T follicular helper cell (primary cell): ENCODE measurements around the gene EFNA3.

Experiments
- DNase-seq: peaks from one replicate; pipeline ENCODE4 v3.0.0-alpha.2; 2020; ENCODE audit warnings: low read depth

EFNA3 gene

GRCh38 chr1:155083865-155084721 is 5.5 kb downstream of the EFNA3 start:
- no peak for DNase-seq

DNA sequence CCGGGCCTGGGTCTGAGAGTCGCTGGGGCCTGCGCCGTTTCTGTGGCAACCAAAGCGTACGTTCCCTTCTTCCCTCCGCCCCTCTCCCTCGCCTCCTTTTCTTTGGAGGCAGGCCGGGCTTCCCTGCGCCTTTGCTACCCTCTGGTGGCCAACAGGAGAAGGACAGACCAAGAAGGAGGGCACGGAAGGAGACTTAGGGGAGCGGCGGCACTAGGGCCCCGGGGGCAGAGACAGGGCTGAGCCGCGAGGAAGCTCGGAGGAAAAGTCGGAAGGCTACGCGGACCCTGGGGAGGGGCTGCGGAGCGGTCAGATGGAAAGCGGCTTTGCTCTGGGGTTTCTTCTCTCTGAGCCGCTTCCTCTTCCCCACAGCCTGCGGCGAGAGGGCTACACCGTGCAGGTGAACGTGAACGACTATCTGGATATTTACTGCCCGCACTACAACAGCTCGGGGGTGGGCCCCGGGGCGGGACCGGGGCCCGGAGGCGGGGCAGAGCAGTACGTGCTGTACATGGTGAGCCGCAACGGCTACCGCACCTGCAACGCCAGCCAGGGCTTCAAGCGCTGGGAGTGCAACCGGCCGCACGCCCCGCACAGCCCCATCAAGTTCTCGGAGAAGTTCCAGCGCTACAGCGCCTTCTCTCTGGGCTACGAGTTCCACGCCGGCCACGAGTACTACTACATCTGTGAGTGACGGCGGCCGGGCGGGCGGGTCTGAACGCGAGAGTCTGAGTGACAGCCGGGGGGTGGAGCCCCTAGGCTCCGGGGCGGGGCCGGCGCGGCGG is 6.3 kb downstream of the EFNA3 start:
- DNase-seq, result peak; percentile 87

GRCh38 chr1:155085504-155086127 is 7.0 kb downstream of the EFNA3 start:
- peak; percentile 73 for DNase-seq

DNA sequence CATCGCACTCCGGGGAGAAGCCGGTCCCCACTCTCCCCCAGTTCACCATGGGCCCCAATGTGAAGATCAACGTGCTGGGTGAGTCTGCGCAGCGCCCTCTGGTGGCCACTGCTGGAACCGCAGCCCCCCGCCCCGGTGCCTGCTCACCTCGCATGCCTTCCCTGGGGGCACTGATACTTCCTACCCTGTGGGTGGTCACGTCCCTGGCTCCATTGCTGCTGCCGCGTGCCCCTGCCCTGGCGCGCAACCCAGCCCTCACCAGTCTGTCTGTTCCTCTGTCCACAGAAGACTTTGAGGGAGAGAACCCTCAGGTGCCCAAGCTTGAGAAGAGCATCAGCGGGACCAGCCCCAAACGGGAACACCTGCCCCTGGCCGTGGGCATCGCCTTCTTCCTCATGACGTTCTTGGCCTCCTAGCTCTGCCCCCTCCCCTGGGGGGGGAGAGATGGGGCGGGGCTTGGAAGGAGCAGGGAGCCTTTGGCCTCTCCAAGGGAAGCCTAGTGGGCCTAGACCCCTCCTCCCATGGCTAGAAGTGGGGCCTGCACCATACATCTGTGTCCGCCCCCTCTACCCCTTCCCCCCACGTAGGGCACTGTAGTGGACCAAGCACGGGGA is 7.6 kb downstream of the EFNA3 start:
- DNase-seq, result peak; percentile 74

GRCh38 chr1:155086856-155087535 is 8.4 kb downstream of the EFNA3 start:
- DNase-seq, result no peak

DNA sequence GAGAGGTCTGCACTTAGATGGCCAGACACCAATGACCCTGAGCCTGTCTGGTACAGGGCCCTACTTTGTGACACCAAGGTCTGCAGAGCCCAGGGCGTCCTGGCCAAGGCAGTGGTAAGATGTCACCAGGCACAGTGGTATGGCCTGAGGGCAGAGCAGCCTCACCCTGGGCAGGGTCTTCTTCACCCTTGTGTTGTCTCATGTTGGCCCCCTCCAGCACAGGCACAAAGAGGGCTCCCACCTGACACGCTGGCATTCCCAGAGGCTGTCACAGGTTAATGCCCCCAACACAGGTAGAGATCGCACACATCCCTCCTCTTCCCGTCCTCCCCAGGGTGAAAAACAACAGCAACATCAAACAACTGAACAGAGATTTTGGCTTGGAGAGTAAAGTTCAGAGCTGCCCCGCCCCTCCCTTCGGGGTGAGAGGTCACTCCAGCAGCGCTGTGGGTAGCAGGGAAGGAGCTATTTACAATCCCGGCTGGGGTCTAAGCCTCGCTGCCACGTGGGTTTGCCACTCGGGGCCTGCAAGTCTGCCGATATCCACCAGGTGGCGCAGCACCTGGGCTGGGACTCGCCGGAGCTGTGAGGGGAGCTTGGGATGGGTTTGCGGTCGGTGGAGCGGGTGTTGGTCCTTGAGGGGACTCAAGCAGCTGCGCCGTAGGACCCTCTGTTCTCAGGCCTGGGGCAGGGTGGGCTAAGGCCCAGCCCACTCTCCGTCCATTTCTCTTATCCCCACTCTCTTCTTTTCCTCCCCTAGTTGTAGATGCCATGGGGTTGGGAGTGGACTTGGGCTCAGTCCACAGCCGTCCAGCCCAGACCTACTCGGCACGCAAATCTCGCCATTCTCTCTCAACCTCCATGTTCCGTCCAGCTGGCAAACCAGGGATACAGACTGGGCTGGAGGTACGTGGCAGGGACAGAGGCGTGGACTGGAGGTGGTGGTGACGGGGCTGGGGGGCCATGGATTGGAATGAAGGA is 12.7 kb downstream of the EFNA3 start:
- peak; percentile 71 for DNase-seq

DNA sequence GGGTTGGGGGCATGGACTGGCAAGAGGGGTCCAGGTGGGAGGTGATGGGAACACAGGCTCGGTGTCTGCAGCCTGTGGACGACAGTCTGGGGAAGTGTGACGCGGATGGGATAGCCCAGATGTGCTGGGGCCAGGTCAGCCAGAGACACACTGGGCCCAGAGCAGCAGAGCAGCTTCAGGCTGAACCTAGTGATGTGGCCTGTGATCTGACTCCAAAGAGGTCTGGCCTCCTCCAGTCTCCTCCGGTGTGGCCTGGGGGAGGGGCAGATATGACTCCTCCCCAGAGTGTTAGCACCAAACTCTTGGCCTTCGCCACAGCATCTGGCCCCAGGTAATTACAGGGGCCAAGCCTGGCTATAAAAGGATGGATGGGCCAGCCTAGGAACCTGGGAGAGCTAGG is 13.5 kb downstream of the EFNA3 start:
- no peak for DNase-seq

- DNase-seq, result no peak
Observed at GRCh38 chr1:155092641-155093040, 14.0 kb downstream of the EFNA3 start.

GRCh38 chr1:155093911-155094621 is 15.4 kb downstream of the EFNA3 start:
- DNase-seq, result no peak

DNA sequence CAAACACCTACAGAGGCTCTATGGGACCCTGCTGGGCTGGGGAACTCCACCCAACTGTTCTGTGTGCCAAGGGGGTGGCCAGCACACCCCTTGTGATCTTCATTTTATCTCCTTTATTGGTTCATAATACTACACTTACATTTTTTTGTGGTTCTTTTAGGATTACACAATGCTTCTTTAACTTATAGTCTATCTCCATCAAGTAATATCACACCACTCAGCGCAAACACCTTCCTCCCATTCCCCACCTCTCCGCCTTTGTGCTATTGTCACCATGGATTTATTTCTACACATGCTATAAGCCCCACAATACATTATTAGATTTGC is 15.9 kb downstream of the EFNA3 start:
- no peak for DNase-seq

DNA sequence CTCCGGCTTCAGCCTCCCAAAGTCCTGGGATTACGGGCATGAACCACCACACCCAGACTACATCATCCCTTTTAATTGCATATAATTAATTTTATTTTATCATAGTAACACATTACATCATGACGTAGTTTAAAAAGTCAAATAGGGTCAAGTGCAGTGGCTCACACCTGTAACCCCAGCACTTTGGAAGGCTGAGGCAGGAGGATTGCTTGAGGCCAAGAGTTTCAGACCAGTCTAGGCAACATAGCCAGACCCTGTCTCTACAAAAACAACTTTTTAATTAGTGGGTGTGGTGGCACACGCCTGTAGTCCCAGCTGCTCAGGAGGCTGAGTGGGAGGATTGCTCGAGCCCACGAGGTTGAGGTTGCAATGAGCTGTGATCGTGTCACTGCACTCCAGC is 20.7 kb downstream of the EFNA3 start:
- DNase-seq, result no peak

- DNase-seq, result no peak
Observed at GRCh38 chr1:155103325-155103724, 24.7 kb downstream of the EFNA3 start.

GRCh38 chr1:155104605-155105534 is 26.2 kb downstream of the EFNA3 start:
- DNase-seq, result no peak

GRCh38 chr1:155105604-155106011 is 27.0 kb downstream of the EFNA3 start:
- no peak for DNase-seq

GRCh38 chr1:155106862-155107261 is 28.2 kb downstream of the EFNA3 start:
- DNase-seq, result no peak

- no peak for DNase-seq
Observed at GRCh38 chr1:155107309-155108264, 28.9 kb downstream of the EFNA3 start.

DNA sequence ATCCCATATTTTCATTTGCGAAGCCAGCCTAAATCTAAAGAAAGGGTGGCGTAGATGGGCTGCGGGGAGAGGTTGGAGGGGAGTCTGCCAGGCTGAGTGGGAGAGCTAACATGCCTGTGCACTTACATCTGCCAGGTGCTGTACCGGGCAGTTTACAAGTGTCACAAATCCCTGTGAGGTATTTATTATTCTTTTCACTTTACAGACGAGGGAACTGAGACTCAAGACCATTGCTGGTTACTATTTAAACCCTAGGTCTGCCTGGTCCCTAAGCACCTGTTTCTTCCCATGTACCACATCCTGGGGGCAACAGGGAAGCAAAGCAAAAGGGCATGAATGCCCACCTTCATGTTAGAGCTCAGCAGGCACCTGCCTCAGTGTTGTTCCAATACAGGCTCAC is 29.7 kb downstream of the EFNA3 start:
- DNase-seq, result no peak

- no peak for DNase-seq
Observed at GRCh38 chr1:155110381-155110780, 31.7 kb downstream of the EFNA3 start.
